ENCODE measurements around the gene SLC7A6.

SLC7A6 gene

DNA sequence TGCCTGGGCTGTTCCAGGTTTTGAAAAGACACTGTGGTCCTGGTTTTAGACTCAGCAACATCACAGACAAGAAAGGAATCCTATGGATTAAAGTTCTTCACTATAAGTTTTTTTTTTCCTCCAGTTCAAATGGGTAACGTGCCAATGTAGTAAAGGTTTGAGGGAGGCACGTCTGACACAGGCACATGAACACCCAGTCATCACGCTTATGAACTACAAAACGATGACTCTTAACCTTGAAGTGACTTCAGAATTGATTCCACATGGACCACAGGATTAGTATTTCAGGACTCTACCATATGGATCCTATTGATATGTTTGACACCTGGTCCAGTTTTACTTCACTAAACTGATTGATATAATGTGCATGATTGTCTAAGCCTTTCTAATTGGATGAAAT lies 48.8 kb downstream of the SLC7A6 start:
- H4K20me1 ChIP-seq (ENCODE audit: insufficient read depth, low read length): peaks cover 22% of the 10 kb centered on the region; the same call in 1 of the 2 replicates
- peaks cover 86% of the 10 kb centered on the region for H3K79me2 ChIP-seq (ENCODE audit: insufficient read depth, low read length)
- DNase-seq (no peak), ATAC-seq (ENCODE audit: insufficient read depth, low read depth) (no peak)
- no peaks in the 10 kb centered on the region for H3K27me3 ChIP-seq (ENCODE audit: insufficient read depth, low read length, poor library complexity)
- H3K36me3 ChIP-seq (ENCODE audit: insufficient read depth, low read length): peaks cover 57% of the 10 kb centered on the region
- no peak overlapping the region for H3K4me3 ChIP-seq (ENCODE audit: low read depth in 1 of 2, low read length in 2 of 2)
- H3K27ac ChIP-seq (ENCODE audit: low read length): peak overlapping the region; percentile 35; the same call in 1 of the 2 replicates
- TF ChIP-seq, protein P1, sequence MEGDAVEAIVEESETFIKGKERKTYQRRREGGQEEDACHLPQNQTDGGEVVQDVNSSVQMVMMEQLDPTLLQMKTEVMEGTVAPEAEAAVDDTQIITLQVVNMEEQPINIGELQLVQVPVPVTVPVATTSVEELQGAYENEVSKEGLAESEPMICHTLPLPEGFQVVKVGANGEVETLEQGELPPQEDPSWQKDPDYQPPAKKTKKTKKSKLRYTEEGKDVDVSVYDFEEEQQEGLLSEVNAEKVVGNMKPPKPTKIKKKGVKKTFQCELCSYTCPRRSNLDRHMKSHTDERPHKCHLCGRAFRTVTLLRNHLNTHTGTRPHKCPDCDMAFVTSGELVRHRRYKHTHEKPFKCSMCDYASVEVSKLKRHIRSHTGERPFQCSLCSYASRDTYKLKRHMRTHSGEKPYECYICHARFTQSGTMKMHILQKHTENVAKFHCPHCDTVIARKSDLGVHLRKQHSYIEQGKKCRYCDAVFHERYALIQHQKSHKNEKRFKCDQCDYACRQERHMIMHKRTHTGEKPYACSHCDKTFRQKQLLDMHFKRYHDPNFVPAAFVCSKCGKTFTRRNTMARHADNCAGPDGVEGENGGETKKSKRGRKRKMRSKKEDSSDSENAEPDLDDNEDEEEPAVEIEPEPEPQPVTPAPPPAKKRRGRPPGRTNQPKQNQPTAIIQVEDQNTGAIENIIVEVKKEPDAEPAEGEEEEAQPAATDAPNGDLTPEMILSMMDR (IDR thresholded peaks at IDR 0.05; ENCODE audit: borderline replicate concordance, extremely low read depth, low read length, poor library complexity, severe bottlenecking): no peak
- H3K4me1 ChIP-seq (ENCODE audit: insufficient read depth, low read length): peaks cover 55% of the 10 kb centered on the region
- peak overlapping the region; percentile 98 for H3K4me2 ChIP-seq (ENCODE audit: insufficient read depth, low read length)
- peak overlapping the region; percentile 17; the same call in 1 of the 2 replicates for H3K9ac ChIP-seq (ENCODE audit: low read depth, low read length)
- no peaks in the 10 kb centered on the region for H3K9me3 ChIP-seq (ENCODE audit: insufficient read depth, low read length, severe bottlenecking)
- no peak overlapping the region for H2AFZ ChIP-seq (ENCODE audit: low read depth, low read length)

DNA sequence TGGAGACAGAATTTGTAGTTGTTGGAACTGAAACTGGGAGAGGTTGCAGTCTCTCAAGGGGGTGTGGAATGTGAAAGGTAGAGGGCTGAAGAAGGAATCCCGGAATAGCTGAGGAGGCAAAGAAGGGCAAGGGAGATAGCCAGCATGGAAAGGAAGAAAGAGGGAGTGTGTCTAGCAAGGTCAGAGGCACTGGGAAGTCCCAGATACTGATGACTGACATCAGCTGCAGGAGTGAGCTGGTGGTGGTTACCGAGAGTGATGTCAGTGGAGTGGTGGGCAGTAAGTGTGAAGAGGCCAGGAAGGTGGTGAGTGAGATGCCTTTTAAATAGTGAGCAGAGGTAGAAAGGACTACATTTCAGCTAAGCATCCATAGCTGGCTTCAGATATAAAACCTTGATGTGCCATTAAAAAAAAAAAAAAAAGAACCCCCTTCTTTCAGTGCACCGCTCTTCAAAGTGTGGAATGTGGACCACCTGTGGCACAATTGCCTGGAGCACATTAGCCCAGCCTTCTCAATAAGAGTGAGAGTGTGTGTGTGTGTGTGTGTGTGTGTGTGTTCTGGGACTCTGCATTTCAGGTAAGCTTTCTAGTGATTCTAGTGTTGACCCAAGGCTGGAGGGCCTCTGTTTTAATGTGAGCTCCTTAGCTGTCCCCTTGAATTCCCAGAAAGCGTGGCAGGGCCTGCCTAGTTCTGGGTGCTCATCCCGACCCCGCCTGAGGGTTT lies 55.0 kb downstream of the SLC7A6 start:
- Histone ChIP-seq H3K4me1 (ENCODE audit: insufficient read depth, low read length) (peaks cover 4% of the 10 kb centered on the region; the same call in 1 of the 2 replicates), H3K79me2 (ENCODE audit: insufficient read depth, low read length) (peaks cover 49% of the 10 kb centered on the region), H3K9ac (ENCODE audit: low read depth, low read length) (no peak overlapping the region), H3K9me3 (ENCODE audit: insufficient read depth, low read length, severe bottlenecking) (no peaks in the 10 kb centered on the region), H3K27me3 (ENCODE audit: insufficient read depth, low read length, poor library complexity) (no peaks in the 10 kb centered on the region), H3K36me3 (ENCODE audit: insufficient read depth, low read length) (peaks cover 76% of the 10 kb centered on the region), H3K4me2 (ENCODE audit: insufficient read depth, low read length) (no peak overlapping the region), H3K27ac (ENCODE audit: low read length) (no peak overlapping the region), H2AFZ (ENCODE audit: low read depth, low read length) (no peak overlapping the region), H3K4me3 (ENCODE audit: low read depth in 1 of 2, low read length in 2 of 2) (no peak overlapping the region), H4K20me1 (ENCODE audit: insufficient read depth, low read length) (0 out of 2 replicates have a peak, but pooled peaks cover 4% of the 10 kb centered on the region)
- no peak for DNase-seq
- no peak for TF ChIP-seq EZH2 (IDR thresholded peaks at IDR 0.05; ENCODE audit: borderline replicate concordance, low read depth, low read length, severe bottlenecking)
- TF ChIP-seq, protein P1 (IDR thresholded peaks at IDR 0.05; ENCODE audit: borderline replicate concordance, extremely low read depth, low read length, poor library complexity, severe bottlenecking): no peak
- no peak for ATAC-seq (ENCODE audit: insufficient read depth, low read depth)

DNA sequence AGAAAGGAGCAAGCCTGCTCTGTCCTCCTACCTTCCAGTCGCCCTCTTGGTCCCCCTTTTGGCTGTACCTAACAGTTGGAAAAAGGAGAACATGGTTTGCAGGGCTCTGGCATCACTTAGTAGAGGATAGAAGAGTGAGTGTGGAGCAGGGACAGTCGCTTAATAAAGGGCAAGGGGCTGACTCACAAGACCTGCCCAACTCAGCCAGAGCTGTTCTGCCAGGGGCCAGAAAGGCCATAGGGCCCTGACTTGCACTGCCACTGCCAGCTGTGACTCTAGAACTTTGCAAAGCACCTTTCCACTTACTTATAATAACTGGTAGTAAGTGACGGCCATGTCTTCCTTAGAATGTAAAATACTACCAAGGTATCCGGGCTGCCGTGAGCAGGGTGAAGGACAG lies 60.0 kb downstream of the SLC7A6 start:
- peaks cover 8% of the 10 kb centered on the region; the same call in 1 of the 2 replicates for H3K4me1 ChIP-seq (ENCODE audit: insufficient read depth, low read length)
- no peaks in the 10 kb centered on the region for H4K20me1 ChIP-seq (ENCODE audit: insufficient read depth, low read length)
- H3K4me3 ChIP-seq (ENCODE audit: low read depth in 1 of 2, low read length in 2 of 2): no peak overlapping the region
- DNase-seq: no peak
- no peak for TF ChIP-seq EZH2 (IDR thresholded peaks at IDR 0.05; ENCODE audit: borderline replicate concordance, low read depth, low read length, severe bottlenecking)
- TF ChIP-seq, protein P1 (IDR thresholded peaks at IDR 0.05; ENCODE audit: borderline replicate concordance, extremely low read depth, low read length, poor library complexity, severe bottlenecking): no peak
- ATAC-seq (ENCODE audit: insufficient read depth, low read depth): no peak
- H3K79me2 ChIP-seq (ENCODE audit: insufficient read depth, low read length): peaks cover 19% of the 10 kb centered on the region
- no peak overlapping the region for H3K27ac ChIP-seq (ENCODE audit: low read length)
- no peak overlapping the region for H3K9ac ChIP-seq (ENCODE audit: low read depth, low read length)
- H3K9me3 ChIP-seq (ENCODE audit: insufficient read depth, low read length, severe bottlenecking): no peaks in the 10 kb centered on the region
- H2AFZ ChIP-seq (ENCODE audit: low read depth, low read length): no peak overlapping the region
- H3K27me3 ChIP-seq (ENCODE audit: insufficient read depth, low read length, poor library complexity): no peaks in the 10 kb centered on the region
- no peak overlapping the region for H3K4me2 ChIP-seq (ENCODE audit: insufficient read depth, low read length)
- peaks cover 72% of the 10 kb centered on the region for H3K36me3 ChIP-seq (ENCODE audit: insufficient read depth, low read length)

Data from DND-41 (cell line).